Chondrocyte (in vitro differentiated cells): ENCODE data around the gene SAMD9. TPM values are rescaled to one million over a fixed set of nuclear protein-coding genes. Genes with fewer than 3 reads are reported as not detected.

Experiments used
- DNase-seq: peaks from one replicate; pipeline ENCODE4 v3.0.0; 2021; ENCODE audit warnings: mixed read lengths, low spot score
- H3K27ac Mint-ChIP-seq: one replicate; pipeline ENCODE4 v1.8.0; 2021; ENCODE audit warnings: mild to moderate bottlenecking, moderate library complexity, mixed read lengths; ENCODE audit not compliant: unreplicated experiment
- H3K27me3 Mint-ChIP-seq: 2 replicates; pipeline ENCODE4 v1.8.0; 2021; ENCODE audit warnings: low read depth, mixed read lengths
- H3K36me3 Mint-ChIP-seq: 2 replicates; pipeline ENCODE4 v1.8.0; 2021; ENCODE audit warnings: low read depth, mixed read lengths
- H3K4me1 Mint-ChIP-seq: 2 replicates; pipeline ENCODE4 v1.8.0; 2021; ENCODE audit warnings: low read depth, mild to moderate bottlenecking, mixed read lengths
- H3K4me3 Mint-ChIP-seq: one replicate; pipeline ENCODE4 v1.8.0; 2021; ENCODE audit warnings: mild to moderate bottlenecking, moderate library complexity, mixed read lengths; ENCODE audit not compliant: unreplicated experiment
- H3K9me3 Mint-ChIP-seq: 2 replicates; pipeline ENCODE4 v1.8.0; 2021; ENCODE audit warnings: low read depth, mixed read lengths
- long read RNA-seq: library from polyadenylated mRNA; stranded (forward); transcript quantifications from one replicate; pipeline ENCODE4 v2.0.0, GENCODE V29; 2021
- total RNA-seq: library from RNA; stranded (reverse); gene quantifications from 3 replicates; pipeline ENCODE4 v1.2.1, GENCODE V29; 2021
- TF ChIP-seq, protein P1 (sequence below): fragments of 200-600 bp; sonication (generic); IDR thresholded peaks from 2 replicates; pipeline ENCODE4 v1.5.0; 2021; ENCODE audit warnings: antibody characterized with exemption, mild to moderate bottlenecking, moderate library complexity

Gene SAMD9
- 4.2 to 13.8 TPM (median 5.0 TPM) in 3 replicates for total RNA-seq
- long read RNA-seq, full-length matches to known transcripts, result 1 of 1 reads
- long read RNA-seq, partial matches to known transcripts, result 0 of 1 reads
- long read RNA-seq, other reads (novel, unspliced or antisense), result 0 of 1 reads

DNA sequence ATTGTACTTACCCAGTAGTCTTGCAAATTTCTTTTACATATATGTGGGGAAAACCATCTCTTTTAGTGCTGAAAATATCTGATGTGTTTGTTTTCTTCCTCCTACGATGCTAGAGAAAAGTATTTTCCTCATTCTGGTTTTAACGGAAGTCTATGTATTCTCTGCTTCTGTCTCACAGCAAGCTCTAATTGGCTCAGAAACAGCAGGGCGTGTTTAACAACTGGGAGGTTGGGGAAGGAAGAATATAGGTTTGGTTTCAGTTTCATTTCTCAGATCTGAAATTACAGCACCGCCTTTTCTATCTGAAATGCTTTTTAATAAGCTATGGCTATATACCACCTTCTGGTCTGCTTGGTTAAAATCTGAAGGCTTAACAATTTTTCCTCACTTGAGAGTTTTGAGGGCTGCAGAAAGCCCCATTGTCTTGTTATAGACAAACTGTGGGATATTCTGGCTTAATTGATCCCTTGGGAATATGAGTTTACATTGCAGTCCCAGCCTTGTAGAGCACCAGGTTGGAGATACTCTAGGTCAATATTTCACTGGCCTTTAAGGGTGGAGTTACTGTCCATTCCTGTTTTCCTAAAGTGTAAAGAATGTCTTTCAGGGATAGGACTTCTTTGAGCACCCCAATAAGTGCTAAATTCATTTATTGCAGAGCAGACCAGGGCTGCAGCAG lies at the start of gene SAMD9:
Gene SAMD9 (minus strand): TSS at position 128 of the 679 bp plus-strand sequence. CDS start 11,882 bp downstream, outside the sequence.
- Mint-ChIP-seq H3K4me3 (peak within 1 kb of the TSS; percentile 54), H3K9me3 (peaks cover 10% of the 10 kb centered on the region), H3K36me3 (peaks cover 13% of the 10 kb centered on the region), H3K27me3 (no peaks in the 10 kb centered on the region), H3K27ac (peak within 1 kb of the TSS; percentile 74), H3K4me1 (peaks cover 50% of the 10 kb centered on the region)
- TF ChIP-seq, protein P1, sequence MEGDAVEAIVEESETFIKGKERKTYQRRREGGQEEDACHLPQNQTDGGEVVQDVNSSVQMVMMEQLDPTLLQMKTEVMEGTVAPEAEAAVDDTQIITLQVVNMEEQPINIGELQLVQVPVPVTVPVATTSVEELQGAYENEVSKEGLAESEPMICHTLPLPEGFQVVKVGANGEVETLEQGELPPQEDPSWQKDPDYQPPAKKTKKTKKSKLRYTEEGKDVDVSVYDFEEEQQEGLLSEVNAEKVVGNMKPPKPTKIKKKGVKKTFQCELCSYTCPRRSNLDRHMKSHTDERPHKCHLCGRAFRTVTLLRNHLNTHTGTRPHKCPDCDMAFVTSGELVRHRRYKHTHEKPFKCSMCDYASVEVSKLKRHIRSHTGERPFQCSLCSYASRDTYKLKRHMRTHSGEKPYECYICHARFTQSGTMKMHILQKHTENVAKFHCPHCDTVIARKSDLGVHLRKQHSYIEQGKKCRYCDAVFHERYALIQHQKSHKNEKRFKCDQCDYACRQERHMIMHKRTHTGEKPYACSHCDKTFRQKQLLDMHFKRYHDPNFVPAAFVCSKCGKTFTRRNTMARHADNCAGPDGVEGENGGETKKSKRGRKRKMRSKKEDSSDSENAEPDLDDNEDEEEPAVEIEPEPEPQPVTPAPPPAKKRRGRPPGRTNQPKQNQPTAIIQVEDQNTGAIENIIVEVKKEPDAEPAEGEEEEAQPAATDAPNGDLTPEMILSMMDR, result no peak
- DNase-seq, result no peak

DNA sequence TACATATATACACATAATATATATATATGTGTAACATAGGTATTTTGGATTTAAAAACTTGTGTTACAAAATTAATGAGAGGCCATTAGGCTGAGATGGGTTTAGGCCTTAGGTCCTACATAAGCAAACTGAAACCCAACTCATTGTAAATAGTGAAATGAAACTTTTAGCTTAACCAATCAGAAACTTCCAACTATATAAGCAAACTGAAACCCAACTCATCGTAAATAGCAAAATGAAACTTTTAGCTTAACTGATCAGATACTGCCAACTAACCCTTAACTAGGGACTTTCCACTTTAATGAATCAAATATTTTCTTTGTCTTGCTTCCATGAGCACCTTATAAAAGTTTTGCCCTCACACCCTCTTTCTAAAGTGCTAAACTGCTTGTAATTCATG lies 47.7 kb upstream of the SAMD9 start:
- Mint-ChIP-seq H3K36me3 (peaks cover 10% of the 10 kb centered on the region), H3K9me3 (peaks cover 13% of the 10 kb centered on the region), H3K27me3 (peaks cover 36% of the 10 kb centered on the region), H3K4me1 (no peaks in the 10 kb centered on the region), H3K27ac (no peak overlapping the region), H3K4me3 (no peak overlapping the region)
- no peak for DNase-seq
- TF ChIP-seq, protein P1, result no peak

DNA sequence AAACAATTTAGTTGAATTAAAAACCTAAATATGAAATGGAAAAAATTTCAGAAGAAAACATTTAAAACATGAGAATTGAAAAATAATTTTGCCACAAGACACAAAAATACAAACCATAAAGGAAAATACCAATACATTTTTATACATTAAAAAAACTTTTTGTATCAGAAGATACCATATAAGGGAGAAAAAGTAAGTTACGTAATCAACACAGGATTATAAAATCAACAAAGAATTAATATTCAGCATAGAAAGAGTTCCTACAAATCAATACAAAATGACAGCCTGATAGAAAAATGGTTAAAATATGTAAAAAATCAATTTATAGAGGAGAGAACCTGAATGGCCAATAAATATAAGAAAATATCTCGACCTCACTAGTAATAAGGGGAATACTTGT lies 47.0 kb upstream of the SAMD9 start:
- no peaks in the 10 kb centered on the region for H3K4me1 Mint-ChIP-seq
- H3K27me3 Mint-ChIP-seq, result peaks cover 36% of the 10 kb centered on the region
- H3K9me3 Mint-ChIP-seq, result peaks cover 13% of the 10 kb centered on the region
- H3K4me3 Mint-ChIP-seq, result no peak overlapping the region
- TF ChIP-seq, protein P1, result no peak
- H3K36me3 Mint-ChIP-seq, result peaks cover 10% of the 10 kb centered on the region
- DNase-seq, result no peak
- no peak overlapping the region for H3K27ac Mint-ChIP-seq

DNA sequence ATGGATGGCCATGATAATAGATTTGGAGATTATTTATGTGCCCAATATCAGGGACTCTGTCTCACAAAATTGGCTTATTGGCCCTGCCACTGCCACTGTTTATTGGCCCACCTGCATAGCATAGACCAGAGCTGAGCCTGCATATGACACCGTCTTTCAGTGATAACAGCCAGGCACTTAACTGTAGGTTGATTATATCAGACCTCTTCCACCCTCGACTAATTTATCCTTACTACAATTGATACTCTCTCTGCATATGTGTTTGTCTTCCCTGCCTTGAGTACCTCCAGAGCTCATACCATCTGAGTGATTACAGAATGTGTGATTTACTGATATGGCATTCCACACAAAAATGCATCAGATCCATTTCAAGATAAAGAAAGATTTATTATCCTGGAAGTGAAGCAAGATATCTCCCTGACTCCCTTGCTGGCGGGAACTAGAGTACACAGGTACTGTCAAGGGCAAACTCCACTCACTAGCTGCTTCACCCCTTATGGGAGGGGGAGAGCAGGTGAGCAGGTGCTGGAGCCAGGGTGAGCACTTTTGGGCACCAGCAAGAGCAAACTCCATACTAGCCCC lies 43.5 kb upstream of the SAMD9 start:
- no peak overlapping the region for H3K4me3 Mint-ChIP-seq
- H3K27ac Mint-ChIP-seq, result no peak overlapping the region
- H3K9me3 Mint-ChIP-seq, result peaks cover 7% of the 10 kb centered on the region
- no peak for DNase-seq
- H3K4me1 Mint-ChIP-seq, result no peaks in the 10 kb centered on the region
- peaks cover 2% of the 10 kb centered on the region for H3K36me3 Mint-ChIP-seq
- TF ChIP-seq, protein P1, result no peak
- H3K27me3 Mint-ChIP-seq, result peaks cover 12% of the 10 kb centered on the region

DNA sequence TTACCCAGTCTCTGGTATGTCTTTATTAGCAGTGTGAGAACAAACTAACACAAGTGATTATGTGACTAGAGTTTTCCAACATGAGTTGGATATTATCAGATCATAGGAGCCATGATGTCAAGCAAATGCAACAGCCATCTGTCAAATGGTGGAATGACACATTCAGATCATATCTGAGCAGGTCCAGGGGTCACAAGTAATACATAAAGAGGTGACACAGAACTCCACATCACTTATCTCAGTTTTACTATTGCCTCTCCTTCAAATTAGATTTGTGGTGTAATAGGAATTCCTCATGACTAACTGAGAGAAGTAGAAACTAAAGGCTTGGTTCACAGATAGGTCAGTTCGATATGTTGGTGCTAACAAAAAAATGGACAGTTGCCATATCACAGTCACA lies 42.6 kb upstream of the SAMD9 start:
- H3K27me3 Mint-ChIP-seq, result peaks cover 9% of the 10 kb centered on the region
- TF ChIP-seq, protein P1, result no peak
- H3K4me1 Mint-ChIP-seq, result no peaks in the 10 kb centered on the region
- H3K9me3 Mint-ChIP-seq, result peaks cover 8% of the 10 kb centered on the region
- no peaks in the 10 kb centered on the region for H3K36me3 Mint-ChIP-seq
- no peak overlapping the region for H3K27ac Mint-ChIP-seq
- H3K4me3 Mint-ChIP-seq, result no peak overlapping the region
- DNase-seq, result no peak
